ENCODE data around the gene NDUFAF3. TPM values are rescaled to one million over a fixed set of nuclear protein-coding genes. Genes with fewer than 3 reads are reported as not detected.

The NDUFAF3 gene
- total and polyA plus RNA-seq, 2 of the 4 experiments (the other 2 are of a cell fraction) = 26.5 to 112 TPM

- Histone ChIP-seq H3K4me1 (ENCODE audit: control insufficient read depth, insufficient read depth, low read length) (peaks cover 5% of the 10 kb centered on the region), H2AK9ac (replicated peaks; ENCODE audit: low read depth, low read length, poor library complexity) (no peak overlapping the region), H2BK15ac (ENCODE audit: low read depth, low read length) (no peak overlapping the region), H3K14ac (replicated peaks; ENCODE audit: low read depth, low read length) (no peak overlapping the region), H3K27me3 (ENCODE audit: control insufficient read depth, insufficient read depth, low read length) (no peaks in the 10 kb centered on the region), H2AFZ (replicated peaks; ENCODE audit: low read length, poor library complexity) (no peak overlapping the region), H3K4me2 (ENCODE audit: low read depth, low read length) (no peak overlapping the region), H3K23ac (ENCODE audit: low read depth, low read length) (no peak overlapping the region), H3K9ac (ENCODE audit: low read depth, low read length) (no peak overlapping the region), H4K20me1 (ENCODE audit: insufficient read depth, low read length) (no peaks in the 10 kb centered on the region), H4K91ac (ENCODE audit: insufficient read depth, low read depth, low read length) (no peak overlapping the region), H3K9me3 (ENCODE audit: control insufficient read depth, insufficient read depth, low read length) (no peaks in the 10 kb centered on the region), H3K9me1 (ENCODE audit: insufficient read depth, low read length) (no peaks in the 10 kb centered on the region), H3K27ac (ENCODE audit: insufficient read depth, low read length) (no peak overlapping the region), H4K8ac (ENCODE audit: low read depth in 2 of 2, low read length in 2 of 2) (no peak overlapping the region), H3K18ac (ENCODE audit: low read depth, low read length) (no peak overlapping the region), H3K56ac (ENCODE audit: extremely low read depth, insufficient read depth, low read length) (no peak overlapping the region), H3K4me3 (ENCODE audit: insufficient read depth, low read depth, low read length) (no peak overlapping the region), H2AK5ac (ENCODE audit: low read depth, low read length) (no peak overlapping the region), H3K4ac (ENCODE audit: low read depth, low read length) (no peak overlapping the region), H4K5ac (ENCODE audit: low read depth, low read length) (no peak overlapping the region), H2BK20ac (ENCODE audit: low read depth, low read length) (no peak overlapping the region), H3K79me1 (ENCODE audit: low read depth in 1 of 2, low read length in 2 of 2) (peaks cover 26 to 28% of the 10 kb centered on the region in 2 experiments), H2BK120ac (ENCODE audit: low read depth, low read length) (no peak overlapping the region), H3K36me3 (ENCODE audit: control insufficient read depth, insufficient read depth, low read length) (peaks cover 35% of the 10 kb centered on the region), H2BK5ac (ENCODE audit: low read depth, low read length, poor library complexity, severe bottlenecking) (no peak overlapping the region)
- dilution Hi-C loops (cut with HindIII; ENCODE audit: low sequenced_read_pairs, unreplicated experiment) (no loop called here), in situ Hi-C loops (cut with MboI; ENCODE audit: low sequenced_read_pairs) (no loop called here), intact Hi-C loops (cut with micrococcal nuclease) (no loop called here)
- POLR2A ChIA-PET (ENCODE audit: unreplicated experiment) = no interaction called here
- 63% methylated on average over 2 of the region's 7 CpGs; no CpG with 5 or more reads in 1 of the 2 experiments for WGBS, 2 experiments (ENCODE audit: extremely low coverage in 2 of 2, insufficient read length in 1 of 2)
- CTCF ChIA-PET = no interaction called here
- BruUV-seq (replicated peaks) = no TSS peak
- no peak for DNase-seq
- ATAC-seq (ENCODE audit: low read depth) = no peak
- TF ChIP-seq, protein P1, sequence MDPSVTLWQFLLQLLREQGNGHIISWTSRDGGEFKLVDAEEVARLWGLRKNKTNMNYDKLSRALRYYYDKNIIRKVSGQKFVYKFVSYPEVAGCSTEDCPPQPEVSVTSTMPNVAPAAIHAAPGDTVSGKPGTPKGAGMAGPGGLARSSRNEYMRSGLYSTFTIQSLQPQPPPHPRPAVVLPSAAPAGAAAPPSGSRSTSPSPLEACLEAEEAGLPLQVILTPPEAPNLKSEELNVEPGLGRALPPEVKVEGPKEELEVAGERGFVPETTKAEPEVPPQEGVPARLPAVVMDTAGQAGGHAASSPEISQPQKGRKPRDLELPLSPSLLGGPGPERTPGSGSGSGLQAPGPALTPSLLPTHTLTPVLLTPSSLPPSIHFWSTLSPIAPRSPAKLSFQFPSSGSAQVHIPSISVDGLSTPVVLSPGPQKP (IDR thresholded peaks at IDR 0.05; ENCODE audit: borderline replicate concordance, low read depth, low read length) = no peak
- TF ChIP-seq BHLHE40 (IDR thresholded peaks at IDR 0.05; ENCODE audit: low read depth, low read length) (no peak), MAZ (IDR thresholded peaks at IDR 0.05; ENCODE audit: borderline replicate concordance, low read depth, low read length) (no peak), NFE2L2 (IDR thresholded peaks at IDR 0.05; ENCODE audit: low read depth, low read length) (no peak), POLR2A (IDR thresholded peaks at IDR 0.05; ENCODE audit: low read depth, low read length) (no peak)
Observed at GRCh38 chr3:48985831-48986376, 36.0 kb upstream of the NDUFAF3 start.

Measured in IMR-90 (cell line).